ENCODE results near the gene KCTD5. TPM values are rescaled to one million over a fixed set of nuclear protein-coding genes. Genes with fewer than 3 reads are reported as not detected.
"Not testable (repeated sequence)": the region's sequence is repeated elsewhere in the genome, so short reads cannot be mapped to it uniquely, and the experiment has no call there.

The KCTD5 gene
- total RNA-seq, 3 donors from 2014 or later (not counting 1 experiment from before 2014, with no cell fraction given), result 34.2 to 37.9 (median 36.5) TPM

GRCh38 chr16:2683041-2683440 is 718 bp downstream of the KCTD5 start:
- peaks cover 43% of the 10 kb centered on the region for H3K4me1 ChIP-seq (ENCODE audit: control insufficient read depth, insufficient read depth, low read length)
- WGBS (ENCODE audit: insufficient coverage), result 0% methylated on average over 8 of the region's 13 CpGs
- H3K4me1 Mint-ChIP-seq, result peaks cover 20 to 24% of the 10 kb centered on the region in 2 donors
- intact Hi-C loops (cut with micrococcal nuclease), result loop anchor here (5.0 kb wide), 1 partner anchor 39 kb away; the partner anchor contains the start of gene PRSS27
- H3K27me3 Mint-ChIP-seq (ENCODE audit: low read depth in 2 of 2); H3K9me3 Mint-ChIP-seq; H3K36me3 ChIP-seq (ENCODE audit: control insufficient read depth, insufficient read depth, low read length); DNase-seq; H3K27me3 ChIP-seq (ENCODE audit: control insufficient read depth, insufficient read depth, low read length); H3K9me3 ChIP-seq (ENCODE audit: control insufficient read depth, insufficient read depth, low read length); H3K36me3 Mint-ChIP-seq: not testable (repeated sequence)
- H3K27ac ChIP-seq (ENCODE audit: low read length), result peak overlapping the region; percentile 75
- peak overlapping the region; percentile 96 for H3K27ac Mint-ChIP-seq
- peak overlapping the region; percentile 94 for H3K4me3 ChIP-seq (ENCODE audit: low read length)
- H3K4me3 Mint-ChIP-seq, result peak overlapping the region; percentile 87
- peak in 1 of 3 donors; percentile 6 for ATAC-seq

DNA sequence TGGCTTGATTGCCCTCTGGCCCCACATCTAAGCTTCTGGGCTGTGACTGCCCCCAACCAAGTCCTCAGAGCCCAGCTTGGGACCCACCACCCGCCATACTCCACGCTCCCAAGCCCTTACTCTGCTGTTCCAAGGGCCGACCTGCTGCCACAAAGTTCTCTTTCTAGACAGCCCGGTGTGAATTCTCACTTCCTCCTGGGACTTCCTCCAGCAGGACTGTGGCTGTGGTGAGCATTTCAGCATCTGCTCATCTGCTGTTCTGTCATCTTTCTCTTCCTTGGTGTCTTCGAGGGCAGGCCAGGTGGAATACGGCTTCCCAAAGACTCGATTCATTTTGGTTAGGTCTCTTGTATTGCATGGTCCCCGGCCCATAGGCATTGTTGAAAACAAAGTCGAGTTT is 3.8 kb downstream of the KCTD5 start:
- H3K9me3 ChIP-seq (ENCODE audit: control insufficient read depth, insufficient read depth, low read length); H3K9me3 Mint-ChIP-seq; H3K4me3 Mint-ChIP-seq; H3K4me3 ChIP-seq (ENCODE audit: low read length); H3K27me3 Mint-ChIP-seq (ENCODE audit: low read depth in 2 of 2); H3K27me3 ChIP-seq (ENCODE audit: control insufficient read depth, insufficient read depth, low read length); H3K36me3 Mint-ChIP-seq; H3K27ac Mint-ChIP-seq; intact Hi-C loops (cut with micrococcal nuclease); H3K36me3 ChIP-seq (ENCODE audit: control insufficient read depth, insufficient read depth, low read length); DNase-seq: not testable (repeated sequence)
- WGBS (ENCODE audit: insufficient coverage), result no CpG with 5 or more reads among the region's 9 CpGs
- peak in 2 of 3 donors; percentile 14 to 26 for ATAC-seq
- peak overlapping the region; percentile 42 for H3K27ac ChIP-seq (ENCODE audit: low read length)
- peaks cover 61% of the 10 kb centered on the region for H3K4me1 ChIP-seq (ENCODE audit: control insufficient read depth, insufficient read depth, low read length)
- peaks cover 28 to 34% of the 10 kb centered on the region in 2 donors for H3K4me1 Mint-ChIP-seq

- Mint-ChIP-seq H3K9me3 (no peaks in the 10 kb centered on the region), H3K27me3 (ENCODE audit: low read depth in 2 of 2) (no peaks in the 10 kb centered on the region), H3K4me3 (peak overlapping the region; percentile 88), H3K27ac (peak overlapping the region; percentile 87 to 94), H3K36me3 (no peaks in the 10 kb centered on the region), H3K4me1 (peaks cover 26 to 33% of the 10 kb centered on the region in 2 donors)
- intact Hi-C loops (cut with micrococcal nuclease), result no loop called here
- 2% methylated on average over 20 of the region's 20 CpGs for WGBS (ENCODE audit: insufficient coverage)
- H3K4me1 ChIP-seq (ENCODE audit: control insufficient read depth, insufficient read depth, low read length), result peaks cover 58% of the 10 kb centered on the region
- DNase-seq, result peak in 1 of 2 donors; percentile 44
- peak overlapping the region; percentile 64 for H3K27ac ChIP-seq (ENCODE audit: low read length)
- H3K36me3 ChIP-seq (ENCODE audit: control insufficient read depth, insufficient read depth, low read length), result peaks cover 16% of the 10 kb centered on the region
- peak; percentile 14 to 49 (median 43) for ATAC-seq
- peak overlapping the region; percentile 3 for H3K4me3 ChIP-seq (ENCODE audit: low read length)
- no peak for TF ChIP-seq CTCF (IDR thresholded peaks at IDR 0.05)
- H3K9me3 ChIP-seq (ENCODE audit: control insufficient read depth, insufficient read depth, low read length), result no peaks in the 10 kb centered on the region
- no peaks in the 10 kb centered on the region for H3K27me3 ChIP-seq (ENCODE audit: control insufficient read depth, insufficient read depth, low read length)
Observed at GRCh38 chr16:2686912-2687507, 4.7 kb downstream of the KCTD5 start.

DNA sequence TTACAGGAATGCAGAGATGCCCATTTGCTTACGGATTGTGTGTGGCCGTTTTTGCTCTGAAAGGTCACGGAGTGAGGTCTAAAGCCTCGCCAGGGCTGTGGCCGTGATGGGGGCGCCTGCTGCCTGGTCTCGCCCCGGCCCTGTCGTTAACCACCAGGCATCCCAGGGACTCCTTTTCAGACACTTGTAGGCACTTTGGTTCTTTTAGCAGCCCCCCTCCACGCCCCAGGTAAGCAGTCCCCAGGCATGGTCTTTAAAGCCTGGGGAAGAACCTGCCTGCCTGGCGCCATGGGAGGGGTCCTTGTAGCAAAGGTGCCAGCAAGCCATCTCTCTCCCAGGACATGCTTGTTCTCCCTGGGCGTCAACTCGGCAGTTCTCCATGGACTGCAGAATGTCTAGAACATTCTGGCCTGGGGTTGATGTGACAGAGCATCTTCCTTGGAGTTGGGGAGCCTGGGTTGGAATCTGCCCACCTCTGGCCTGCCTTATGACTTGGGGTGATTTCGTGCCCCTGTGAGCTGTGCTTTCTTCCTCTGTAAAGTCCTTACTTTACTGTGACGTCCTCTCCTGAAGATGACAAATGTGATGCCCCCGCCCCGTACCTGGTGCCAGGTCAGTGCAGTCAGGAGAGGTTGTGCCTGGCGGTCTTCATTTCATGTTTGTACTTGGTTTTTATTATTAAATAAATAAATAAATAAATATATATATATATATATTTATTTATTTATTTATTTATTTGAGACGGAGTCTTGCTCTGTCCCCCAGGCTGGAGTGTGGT is 5.4 kb downstream of the KCTD5 start:
- Histone ChIP-seq H3K9me3 (ENCODE audit: control insufficient read depth, insufficient read depth, low read length) (no peaks in the 10 kb centered on the region), H3K27me3 (ENCODE audit: control insufficient read depth, insufficient read depth, low read length) (no peaks in the 10 kb centered on the region), H3K4me1 (ENCODE audit: control insufficient read depth, insufficient read depth, low read length) (peaks cover 62% of the 10 kb centered on the region), H3K36me3 (ENCODE audit: control insufficient read depth, insufficient read depth, low read length) (peaks cover 20% of the 10 kb centered on the region), H3K27ac (ENCODE audit: low read length) (peak overlapping the region; percentile 64), H3K4me3 (ENCODE audit: low read length) (no peak overlapping the region)
- DNase-seq (no peak), ATAC-seq (peak in 1 of 3 donors; percentile 1)
- intact Hi-C loops (cut with micrococcal nuclease), result no loop called here
- no peak for TF ChIP-seq CTCF (IDR thresholded peaks at IDR 0.05)
- H3K27me3 Mint-ChIP-seq (ENCODE audit: low read depth in 2 of 2), result no peaks in the 10 kb centered on the region
- H3K4me3 Mint-ChIP-seq, result peak overlapping the region; percentile 88
- WGBS (ENCODE audit: insufficient coverage), result 34% methylated on average over 15 of the region's 19 CpGs
- H3K27ac Mint-ChIP-seq, result peak overlapping the region; percentile 87 to 94
- H3K36me3 Mint-ChIP-seq, result no peaks in the 10 kb centered on the region
- H3K9me3 Mint-ChIP-seq, result no peaks in the 10 kb centered on the region
- peaks cover 23 to 29% of the 10 kb centered on the region in 2 donors for H3K4me1 Mint-ChIP-seq

DNA sequence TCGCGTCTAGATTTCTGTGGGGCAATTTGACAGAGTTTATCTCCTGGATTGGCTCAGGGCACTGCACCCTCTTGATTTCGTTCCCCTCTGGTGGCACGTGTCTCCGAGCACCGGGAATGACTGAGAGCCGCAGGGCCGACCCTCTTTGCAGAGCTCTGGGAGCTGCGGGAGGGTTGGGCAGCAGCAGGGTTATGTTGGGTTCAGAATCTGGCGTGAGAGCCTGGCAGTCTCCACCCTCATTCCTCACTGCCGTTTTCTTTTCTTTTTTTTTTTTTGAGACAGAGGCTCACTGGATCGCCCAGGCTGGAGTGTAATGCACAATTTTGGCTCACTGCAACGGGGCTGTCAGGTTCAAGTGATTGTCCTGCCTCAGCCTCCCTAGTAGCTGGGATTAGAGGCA is 7.1 kb downstream of the KCTD5 start:
- peaks cover 65% of the 10 kb centered on the region for H3K4me1 ChIP-seq (ENCODE audit: control insufficient read depth, insufficient read depth, low read length)
- H3K27ac Mint-ChIP-seq; DNase-seq; H3K27ac ChIP-seq (ENCODE audit: low read length); H3K27me3 Mint-ChIP-seq (ENCODE audit: low read depth in 2 of 2); H3K9me3 Mint-ChIP-seq; intact Hi-C loops (cut with micrococcal nuclease); H3K4me3 ChIP-seq (ENCODE audit: low read length); H3K36me3 Mint-ChIP-seq; ATAC-seq; H3K9me3 ChIP-seq (ENCODE audit: control insufficient read depth, insufficient read depth, low read length); H3K4me3 Mint-ChIP-seq; H3K27me3 ChIP-seq (ENCODE audit: control insufficient read depth, insufficient read depth, low read length): not testable (repeated sequence)
- 44% methylated on average over 1 of the region's 13 CpGs for WGBS (ENCODE audit: insufficient coverage)
- H3K36me3 ChIP-seq (ENCODE audit: control insufficient read depth, insufficient read depth, low read length), result peaks cover 20% of the 10 kb centered on the region
- peaks cover 23 to 31% of the 10 kb centered on the region in 2 donors for H3K4me1 Mint-ChIP-seq

Data from natural killer cell (primary cell).